ENCODE measurements around the gene PIGN.

DNA sequence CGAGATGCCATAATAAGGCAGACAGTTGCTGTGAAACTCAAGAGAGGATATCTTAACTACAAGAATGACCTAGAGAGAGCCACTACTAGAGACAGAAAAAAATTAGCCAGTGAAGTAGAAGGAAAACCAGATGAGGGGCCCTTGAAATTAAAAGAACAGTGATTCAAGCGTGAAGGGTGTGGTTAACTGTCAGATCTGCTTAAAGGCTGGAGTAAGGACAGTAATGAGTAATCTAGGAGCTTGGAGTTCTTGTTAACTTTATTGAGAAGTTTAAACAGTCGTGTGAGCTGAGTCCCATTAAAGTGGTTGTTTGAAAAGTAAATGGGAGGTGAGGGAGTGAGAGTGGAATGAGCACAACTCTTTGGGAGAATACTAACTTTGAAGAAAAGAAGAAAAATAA, 21.3 kb downstream of the PIGN start:
- TF ChIP-seq PAX5 (IDR thresholded peaks at IDR 0.05; ENCODE audit: insufficient read depth, low read length, severe bottlenecking), result no peak
- no peak for TF ChIP-seq POLR2AphosphoS5 (IDR thresholded peaks at IDR 0.05; ENCODE audit: low read depth, low read length)
- TF ChIP-seq POU2F2 (IDR thresholded peaks at IDR 0.05; ENCODE audit: low read depth, low read length), result no peak
- TF ChIP-seq POLR2A (IDR thresholded peaks at IDR 0.05; ENCODE audit: low read depth, low read length), result no peak
- no peak for TF ChIP-seq TAF1 (IDR thresholded peaks at IDR 0.05; ENCODE audit: low read depth, low read length)
- no peak for TF ChIP-seq SPI1 (IDR thresholded peaks at IDR 0.05; ENCODE audit: low read depth, low read length)
